B cell (primary cell): ENCODE measurements around the gene DNM2. TPM values are rescaled to one million over a fixed set of nuclear protein-coding genes. Genes with fewer than 3 reads are reported as not detected.

ENCODE experiments used
- ATAC-seq: fragments of 200-7000 bp; cut with Tn5 transposase; one replicate; pipeline ENCODE4 v1.10.0; 2021; ENCODE audit warnings: low read depth, mild to moderate bottlenecking, moderate number of reproducible peaks, moderate library complexity
- CTCF ChIA-PET: fragments of 350-600 bp; sonication (Branson Sonifier 250); formaldehyde crosslinking; loops from one replicate; lab custom pipeline; 2021; ENCODE audit warnings: antibody characterized with exemption, inconsistent platforms; lab: Charles Lee
- POLR2A ChIA-PET: fragments of 350-600 bp; sonication (Branson Sonifier 250); formaldehyde crosslinking; loops from one replicate; lab custom pipeline; 2021; ENCODE audit warnings: antibody characterized with exemption; lab: Charles Lee
- DNase-seq: peaks from one replicate; pipeline ENCODE4 v3.0.0; 2013
- H2AFZ ChIP-seq: 2 replicates; pipeline ENCODE4 v1.6.1; 2012; ENCODE audit warnings: mild to moderate bottlenecking, low read depth, low read length; ENCODE audit not compliant: insufficient read depth, poor library complexity, severe bottlenecking
- H3K27ac ChIP-seq, 2 donors: 1 replicate in 1 of 2; 2 replicates in 1 of 2; pipeline ENCODE4 v1.5.1; 2012 to 2013; ENCODE audit warnings: low read length in 2 of 2, mild to moderate bottlenecking in 2 of 2, moderate library complexity in 1 of 2
- H3K27me3 ChIP-seq, 4 experiments: fragments of 200-600 bp in 1 of 4; sonication (generic) in 1 of 4; replicated peaks in 1 of 4; 1 replicate in 2 of 4; 2 replicates in 2 of 4; pipeline versions ENCODE4 v1.6.1 to v1.7.0; 2013 to 2016; ENCODE audit warnings: low read length in 3 of 4, mild to moderate bottlenecking in 2 of 4, mixed read lengths in 1 of 4, moderate library complexity in 1 of 4; ENCODE audit not compliant: insufficient read depth in 4 of 4, control insufficient read depth in 3 of 4; ENCODE audit errors: control extremely low read depth in 1 of 4
- H3K36me3 ChIP-seq, 2 experiments: replicated peaks in 1 of 2; 1 replicate in 1 of 2; 2 replicates in 1 of 2; pipeline versions ENCODE4 v1.6.1 to v1.7.1; 2013; ENCODE audit warnings: low read length in 1 of 2; ENCODE audit not compliant: insufficient read depth in 2 of 2, control insufficient read depth in 1 of 2; ENCODE audit errors: control extremely low read depth in 1 of 2, extremely low read depth in 1 of 2
- H3K4me1 ChIP-seq, 2 donors: fragments of 200-600 bp in 1 of 2; sonication (generic) in 1 of 2; 1 replicate in 1 of 2; 2 replicates in 1 of 2; pipeline versions ENCODE4 v1.5.1 to v1.6.1; 2013 to 2017; ENCODE audit warnings: low read length in 2 of 2; ENCODE audit not compliant: control insufficient read depth in 2 of 2, insufficient read depth in 2 of 2
- H3K4me2 ChIP-seq: replicated peaks from 2 replicates; pipeline ENCODE3; 2012; ENCODE audit warnings: mild to moderate bottlenecking, low read depth, low read length; ENCODE audit not compliant: poor library complexity, severe bottlenecking
- H3K4me3 ChIP-seq, 5 experiments: fragments of 200-600 bp in 1 of 5; sonication (generic) in 1 of 5; 1 replicate in 3 of 5; 2 replicates in 2 of 5; pipeline versions ENCODE4 v1.5.1 to v1.7.0; 2011 to 2016; ENCODE audit warnings: low read length in 4 of 5, mild to moderate bottlenecking in 4 of 5, low read depth in 2 of 5, control low read depth in 1 of 5, moderate library complexity in 1 of 5; ENCODE audit not compliant: insufficient read depth in 1 of 5; ENCODE audit errors: control extremely low read depth in 1 of 5, extremely low read depth in 1 of 5
- H3K79me2 ChIP-seq: fragments of 200-600 bp; sonication (generic); one replicate; pipeline ENCODE4 v1.6.0; 2016; ENCODE audit warnings: low read length; ENCODE audit not compliant: control insufficient read depth, insufficient read depth
- H3K9ac ChIP-seq: fragments of 200-600 bp; sonication (generic); 2 replicates; pipeline ENCODE4 v1.6.1; 2017; ENCODE audit warnings: mild to moderate bottlenecking, low read length, moderate library complexity
- H3K9me3 ChIP-seq, 3 donors: one replicate each; pipeline versions ENCODE4 v1.6.1 to v1.7.1; 2013; ENCODE audit warnings: low read length in 2 of 3; ENCODE audit not compliant: control insufficient read depth in 2 of 3, insufficient read depth in 1 of 3; ENCODE audit errors: control extremely low read depth in 1 of 3
- H4K20me1 ChIP-seq: 2 replicates; pipeline ENCODE4 v1.6.0; 2012; ENCODE audit warnings: mild to moderate bottlenecking, low read length; ENCODE audit not compliant: insufficient read depth, control insufficient read depth, poor library complexity, severe bottlenecking
- H3K27ac Mint-ChIP-seq: one replicate; pipeline ENCODE4 v1.8.0; 2021; ENCODE audit warnings: mixed read lengths
- H3K27me3 Mint-ChIP-seq: one replicate; pipeline ENCODE4 v1.8.0; 2021; ENCODE audit warnings: mixed read lengths
- H3K4me1 Mint-ChIP-seq: one replicate; pipeline ENCODE4 v1.8.0; 2021; ENCODE audit warnings: mixed read lengths
- H3K4me3 Mint-ChIP-seq: one replicate; pipeline ENCODE4 v1.8.0; 2021; ENCODE audit warnings: mixed read lengths
- H3K9me3 Mint-ChIP-seq: one replicate; pipeline ENCODE4 v1.8.0; 2022; ENCODE audit warnings: mixed read lengths; ENCODE audit not compliant: insufficient read depth
- EZH2 ChIP-seq: IDR thresholded peaks from 2 replicates; pipeline ENCODE4 v1.6.1; 2012; ENCODE audit warnings: borderline replicate concordance, low read depth, mild to moderate bottlenecking, moderate library complexity, low read length; ENCODE audit not compliant: insufficient read depth, poor library complexity, severe bottlenecking
- WGBS: methylation state at CpG from one replicate; pipeline ENCODE4 v1.1.5; 2013; ENCODE audit warnings: missing lambda C conversion rate; ENCODE audit not compliant: insufficient coverage; 5-methylcytosine and 5-hydroxymethylcytosine counted together
- intact Hi-C: fragments of 100-400 bp; cut with micrococcal nuclease; formaldehyde crosslinking; loops from one replicate; pipeline ENCODE4 v1.10.0; 2022
- polyA plus RNA-seq: library from polyadenylated mRNA; depleted of rRNA; stranded (reverse); fragments of >200 nt; gene quantifications from 2 replicates; pipeline ENCODE4 v1.2.3, GENCODE V29; 2012
- total RNA-seq, 2 donors: library from RNA; stranded (reverse); fragments of 120-200 nt in 1 of 2; gene quantifications; 1 replicate in 1 of 2; 2 replicates in 1 of 2; pipeline versions ENCODE4 v1.2.3 to v1.2.4, GENCODE V29; 2013 to 2022
- TF ChIP-seq, protein P1 (sequence below): fragments of 200-600 bp; IDR thresholded peaks from one replicate; pipeline ENCODE4 v1.8.0; 2022; ENCODE audit warnings: antibody characterized with exemption, mild to moderate bottlenecking

DNM2 gene
- total and polyA plus RNA-seq, 2 donors (not counting 1 experiment from before 2014, with no cell fraction given) = 163 to 353 TPM

DNA sequence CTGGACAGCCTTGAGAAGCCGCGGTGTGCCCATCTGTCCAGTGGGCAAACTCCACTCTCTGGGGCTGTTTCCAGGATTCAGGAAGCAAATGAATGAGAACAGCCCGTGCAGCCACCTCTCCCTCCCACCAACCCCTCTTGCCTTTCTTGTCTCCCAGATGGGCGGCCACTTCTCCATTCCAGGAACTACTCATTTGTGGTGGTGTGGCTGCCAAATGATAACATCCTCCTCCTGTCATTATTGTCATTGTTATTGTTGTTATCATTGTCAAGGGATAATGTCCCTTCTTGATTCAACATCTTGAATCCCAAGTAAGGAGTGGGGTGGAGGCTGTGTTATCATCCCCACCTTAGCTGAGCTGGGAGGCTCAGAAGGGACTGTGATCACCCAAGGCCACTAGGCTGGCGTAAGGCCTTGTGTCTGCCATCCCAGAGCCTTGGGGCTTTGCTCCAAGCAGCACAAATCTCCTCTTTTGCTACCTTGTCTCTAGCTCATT, 1.6 kb downstream of the DNM2 start:
- Histone ChIP-seq H2AFZ (no peak overlapping the region), H3K36me3 (peaks cover 3 to 16% of the 10 kb centered on the region in 2 experiments), H3K79me2 (peaks cover 66% of the 10 kb centered on the region), H3K9ac (peak overlapping the region; percentile 94), H3K9me3 (no peaks in the 10 kb centered on the region), H4K20me1 (peaks cover 62% of the 10 kb centered on the region), H3K4me2 (peak overlapping the region; percentile 91), H3K27ac (peak overlapping the region in 1 of 2 donors; percentile 89), H3K4me1 (peaks cover 18 to 42% of the 10 kb centered on the region in 2 donors), H3K27me3 (no peaks in the 10 kb centered on the region), H3K4me3 (peak overlapping the region in 4 of 5 experiments; percentile 75 to 96 (median 85))
- intact Hi-C loops = no loop called here
- Mint-ChIP-seq H3K27me3 (no peaks in the 10 kb centered on the region), H3K27ac (peak overlapping the region; percentile 83), H3K4me3 (peak overlapping the region; percentile 95), H3K4me1 (peaks cover 54% of the 10 kb centered on the region), H3K9me3 (no peaks in the 10 kb centered on the region)
- POLR2A ChIA-PET = interaction anchor here (0.5 to 2.9 kb wide), 8 partner anchors 10 to 134 kb away, joined by 3 to 23 read pairs (median 6); no protein-coding TSS in a partner anchor
- DNase-seq = no peak
- WGBS = 75% methylated on average over 2 of the region's 5 CpGs
- TF ChIP-seq, protein P1, sequence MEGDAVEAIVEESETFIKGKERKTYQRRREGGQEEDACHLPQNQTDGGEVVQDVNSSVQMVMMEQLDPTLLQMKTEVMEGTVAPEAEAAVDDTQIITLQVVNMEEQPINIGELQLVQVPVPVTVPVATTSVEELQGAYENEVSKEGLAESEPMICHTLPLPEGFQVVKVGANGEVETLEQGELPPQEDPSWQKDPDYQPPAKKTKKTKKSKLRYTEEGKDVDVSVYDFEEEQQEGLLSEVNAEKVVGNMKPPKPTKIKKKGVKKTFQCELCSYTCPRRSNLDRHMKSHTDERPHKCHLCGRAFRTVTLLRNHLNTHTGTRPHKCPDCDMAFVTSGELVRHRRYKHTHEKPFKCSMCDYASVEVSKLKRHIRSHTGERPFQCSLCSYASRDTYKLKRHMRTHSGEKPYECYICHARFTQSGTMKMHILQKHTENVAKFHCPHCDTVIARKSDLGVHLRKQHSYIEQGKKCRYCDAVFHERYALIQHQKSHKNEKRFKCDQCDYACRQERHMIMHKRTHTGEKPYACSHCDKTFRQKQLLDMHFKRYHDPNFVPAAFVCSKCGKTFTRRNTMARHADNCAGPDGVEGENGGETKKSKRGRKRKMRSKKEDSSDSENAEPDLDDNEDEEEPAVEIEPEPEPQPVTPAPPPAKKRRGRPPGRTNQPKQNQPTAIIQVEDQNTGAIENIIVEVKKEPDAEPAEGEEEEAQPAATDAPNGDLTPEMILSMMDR = no peak
- no peak for TF ChIP-seq EZH2
- no peak for ATAC-seq
- CTCF ChIA-PET = interaction anchor here (0.6 to 4.0 kb wide), 10 partner anchors 13 to 152 kb away, joined by 3 to 58 read pairs (median 4); partner anchors contain the start of genes CARM1, QTRT1 and TMED1

DNA sequence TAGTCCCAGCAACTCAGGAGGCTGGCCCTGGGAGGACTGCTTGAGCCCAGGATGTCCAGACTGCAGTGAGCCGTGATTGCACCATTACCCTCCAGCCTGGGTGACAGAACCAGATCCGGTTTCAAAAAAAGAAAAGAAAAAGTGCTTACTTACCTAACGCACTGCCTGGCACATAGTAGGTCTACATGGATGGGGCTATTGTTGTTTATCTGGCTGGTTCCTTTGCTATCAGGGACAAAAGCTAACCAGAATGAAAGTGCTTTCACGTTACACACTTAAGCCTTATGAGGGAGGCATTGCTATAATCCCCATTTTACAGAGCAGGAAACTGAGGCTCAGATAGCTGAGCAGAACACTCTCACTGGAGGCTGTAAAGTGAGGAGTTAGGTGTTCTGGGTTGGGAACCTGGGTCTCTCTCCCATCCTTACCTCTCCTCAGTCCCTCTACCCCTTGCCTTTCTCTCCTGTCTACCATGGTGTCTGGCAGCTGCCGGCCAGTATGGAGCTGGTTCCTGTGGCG, 2.8 kb downstream of the DNM2 start:
- ATAC-seq (no peak), DNase-seq (no peak)
- Histone ChIP-seq H3K9ac (no peak overlapping the region), H3K27ac (peak overlapping the region in 1 of 2 donors; percentile 16), H3K4me3 (no peak overlapping the region), H3K4me1 (peaks cover 18 to 42% of the 10 kb centered on the region in 2 donors), H3K9me3 (no peaks in the 10 kb centered on the region), H2AFZ (no peak overlapping the region), H3K36me3 (peaks cover 3 to 15% of the 10 kb centered on the region in 2 experiments), H4K20me1 (peaks cover 73% of the 10 kb centered on the region), H3K4me2 (peak overlapping the region; percentile 2), H3K79me2 (peaks cover 77% of the 10 kb centered on the region), H3K27me3 (no peaks in the 10 kb centered on the region)
- ChIA-PET POLR2A (interaction anchor here (0.7 to 1.8 kb wide), 2 partner anchors 39 to 48 kb away, joined by 3 to 7 read pairs; no protein-coding TSS in a partner anchor), CTCF (interaction anchor here (0.8 to 1.3 kb wide), 3 partner anchors 50 to 145 kb away, joined by 3 to 4 read pairs (median 3); no protein-coding TSS in a partner anchor)
- Mint-ChIP-seq H3K4me3 (peak overlapping the region; percentile 27), H3K4me1 (peaks cover 60% of the 10 kb centered on the region), H3K27ac (no peak overlapping the region), H3K27me3 (no peaks in the 10 kb centered on the region), H3K9me3 (no peaks in the 10 kb centered on the region)
- WGBS = 100% methylated on average over 2 of the region's 6 CpGs
- intact Hi-C loops = no loop called here
- no peak for TF ChIP-seq EZH2
- TF ChIP-seq, protein P1 = no peak
